GM12878 (cell line): ENCODE data around the gene RPP40. TPM values are rescaled to one million over a fixed set of nuclear protein-coding genes. Genes with fewer than 3 reads are reported as not detected.

ENCODE experiments used
- ATAC-seq: fragments of 200-7000 bp; cut with Tn5 transposase; 3 replicates; pipeline ENCODE4 v1.9.1; 2020; ENCODE audit warnings: mild to moderate bottlenecking, moderate library complexity
- BruUV-seq: library from RNA; stranded (reverse); fragments of 400-500 nt; replicated peaks from 2 replicates; lab custom pipeline; 2021; lab: Mats Ljungman, UMichigan
- CTCF ChIA-PET: fragments of 300-600 bp; sonication (Branson Sonifier 250); formaldehyde crosslinking; extraction: SDS; loops from one replicate; lab custom pipeline; 2021; ENCODE audit warnings: inconsistent platforms; lab: Yijun Ruan, JAX
- POLR2A ChIA-PET: fragments of 350-600 bp; formaldehyde crosslinking; extraction: SDS; loops from one replicate; lab custom pipeline; 2021; ENCODE audit warnings: inconsistent platforms; lab: Charles Lee
- RAD21 ChIA-PET: fragments of 300-600 bp; sonication (Branson Sonifier 250); formaldehyde crosslinking; loops from one replicate; lab custom pipeline; 2023; ENCODE audit warnings: antibody characterized with exemption; ENCODE audit not compliant: unreplicated experiment; lab: Charles Lee
- SMC1A ChIA-PET: fragments of 300-600 bp; sonication (Branson Sonifier 250); formaldehyde crosslinking; loops from one replicate; lab custom pipeline; 2023; ENCODE audit not compliant: unreplicated experiment, uncharacterized antibody; lab: Charles Lee
- DNase-seq: peaks from one replicate; pipeline ENCODE4 v3.0.0-alpha.2; 2011; ENCODE audit warnings: low read depth, low spot score
- FAIRE-seq: peaks from 3 replicates; lab custom pipeline; 2011; peaks lifted over from hg19 to GRCh38; lab: Jason Lieb, UNC
- H2AFZ ChIP-seq: 2 replicates; pipeline ENCODE4 v1.6.0; 2011; ENCODE audit warnings: low read depth, low read length, control low read depth; ENCODE audit not compliant: control insufficient read depth
- H3K27ac ChIP-seq: 2 replicates; pipeline ENCODE4 v1.5.1; 2011; ENCODE audit warnings: control low read depth; ENCODE audit not compliant: control insufficient read depth, insufficient read depth
- H3K27me3 ChIP-seq, 2 experiments: replicated peaks in 1 of 2; 2 replicates each; pipeline versions ENCODE4 v1.6.0 to v1.6.1; 2011; ENCODE audit warnings: low read length in 1 of 2; ENCODE audit not compliant: control insufficient read depth in 2 of 2, insufficient read depth in 2 of 2
- H3K36me3 ChIP-seq, 2 experiments: 2 replicates each; pipeline ENCODE4 v1.5.1; 2011; ENCODE audit warnings: low read length in 1 of 2; ENCODE audit not compliant: control insufficient read depth in 2 of 2, insufficient read depth in 2 of 2
- H3K4me1 ChIP-seq: 2 replicates; pipeline ENCODE4 v1.6.1; 2011; ENCODE audit warnings: mild to moderate bottlenecking, low read length, moderate library complexity, mixed read lengths; ENCODE audit not compliant: control insufficient read depth, insufficient read depth
- H3K4me2 ChIP-seq: 2 replicates; pipeline ENCODE4 v1.6.0; 2011; ENCODE audit warnings: control low read depth; ENCODE audit not compliant: control insufficient read depth, insufficient read depth
- H3K4me3 ChIP-seq: fragments of 200-600 bp; sonication (generic); 2 replicates; pipeline ENCODE4 v1.5.1; 2016
- H3K79me2 ChIP-seq: 2 replicates; pipeline ENCODE4 v1.6.0; 2011; ENCODE audit warnings: low read length; ENCODE audit not compliant: control insufficient read depth, insufficient read depth
- H3K9ac ChIP-seq: 2 replicates; pipeline ENCODE4 v1.8.0; 2011; ENCODE audit warnings: low read length, control low read depth, mixed read lengths; ENCODE audit not compliant: control insufficient read depth, insufficient read depth
- H3K9me3 ChIP-seq: replicated peaks from 3 replicates; pipeline ENCODE4 v1.5.1; 2011; ENCODE audit warnings: mild to moderate bottlenecking, low read length; ENCODE audit not compliant: control insufficient read depth, insufficient read depth
- H4K20me1 ChIP-seq: 2 replicates; pipeline ENCODE4 v1.6.0; 2011; ENCODE audit not compliant: control insufficient read depth, insufficient read depth
- BACH1 ChIP-seq: fragments of 450-650 bp; IDR thresholded peaks from 2 replicates; pipeline ENCODE4 v1.6.1; 2017; ENCODE audit warnings: mild to moderate bottlenecking, borderline replicate concordance
- BCL11A ChIP-seq: IDR thresholded peaks from 2 replicates; pipeline ENCODE4 v1.6.1; 2011; ENCODE audit warnings: low read depth, low read length
- CBFB ChIP-seq: IDR thresholded peaks from 2 replicates; pipeline ENCODE4 v1.6.1; 2016; ENCODE audit warnings: antibody characterized with exemption, low read depth
- CTCF ChIP-seq, 3 experiments: IDR thresholded peaks in 2 of 3; conservative IDR thresholded peaks in 1 of 3; 2 replicates each; pipeline ENCODE4 v1.5.1; 2011; ENCODE audit warnings: low read depth in 3 of 3, low read length in 3 of 3, mild to moderate bottlenecking in 3 of 3, control low read depth in 2 of 3, moderate library complexity in 2 of 3, inconsistent platforms in 1 of 3, mixed read lengths in 1 of 3; ENCODE audit not compliant: control insufficient read depth in 2 of 3, insufficient read depth in 1 of 3; ENCODE audit errors: extremely low read depth in 1 of 3
- MTA2 ChIP-seq: fragments of 450-650 bp; IDR thresholded peaks from 2 replicates; pipeline ENCODE4 v1.6.1; 2016; ENCODE audit warnings: low read depth, mild to moderate bottlenecking, moderate library complexity
- NFIC ChIP-seq: IDR thresholded peaks from 2 replicates; pipeline ENCODE4 v1.6.1; 2012; ENCODE audit warnings: low read depth, mild to moderate bottlenecking, inconsistent platforms, low read length, moderate library complexity
- NR2C2 ChIP-seq: IDR thresholded peaks from 2 replicates; pipeline ENCODE4 v1.6.1; 2011; ENCODE audit warnings: borderline replicate concordance, low read depth; ENCODE audit not compliant: control insufficient read depth, insufficient read length
- POLR2A ChIP-seq: IDR thresholded peaks from 2 replicates; pipeline ENCODE4 v1.6.1; 2011; ENCODE audit warnings: low read depth, mild to moderate bottlenecking, low read length
- POLR2AphosphoS2 ChIP-seq: IDR thresholded peaks from 2 replicates; pipeline ENCODE4 v1.6.1; 2011; ENCODE audit warnings: low read depth, mild to moderate bottlenecking, low read length, improper control_type of control experiment, moderate library complexity
- PRDM15 ChIP-seq: fragments of 450-650 bp; formaldehyde crosslinking; IDR thresholded peaks from 2 replicates; pipeline ENCODE4 v1.4.0; 2020; ENCODE audit warnings: mild to moderate bottlenecking, moderate library complexity
- SIN3A ChIP-seq: IDR thresholded peaks from 2 replicates; pipeline ENCODE4 v1.6.1; 2012; ENCODE audit warnings: low read depth, low read length, improper control_type of control experiment
- SREBF2 ChIP-seq: IDR thresholded peaks from 2 replicates; pipeline ENCODE4 v1.6.1; 2012; ENCODE audit warnings: mild to moderate bottlenecking, low read length
- WGBS: methylation state at CpG from one replicate; pipeline ENCODE4 v1.1.6; 2016; ENCODE audit warnings: low lambda C conversion rate; ENCODE audit not compliant: insufficient replicate concordance, insufficient coverage; ENCODE audit errors: missing lambda C conversion rate; 5-methylcytosine and 5-hydroxymethylcytosine counted together
- in situ Hi-C: fragments of 300-500 bp; cut with MboI; formaldehyde crosslinking; loops from 9 replicates; pipeline ENCODE4 v1.14.3; 2018; ENCODE audit warnings: mixed read lengths
- intact Hi-C: fragments of 100-400 bp; cut with micrococcal nuclease; formaldehyde crosslinking; loops from one replicate; pipeline ENCODE4 v1.14.2; 2022; ENCODE audit not compliant: unreplicated experiment
- polyA plus RNA-seq, 11 experiments: library from polyadenylated mRNA; depleted of rRNA in 4 of 11; unstranded in 6 of 11; stranded (reverse) in 5 of 11; fragments of >200 nt; fragmentation: Nextera tagmentation in 4 of 11; fragmentation: Illumina TruSeq in 1 of 11; extraction: Ambion mirVana in 4 of 11; extraction: Trizol in 1 of 11; gene quantifications; 1 replicate in 1 of 11; 2 replicates in 10 of 11; pipeline versions ENCODE4 v1.2.1 to v1.2.3, GENCODE V29; 2011 to 2016; ENCODE audit warnings: inconsistent platforms in 2 of 11, missing spikeins in 2 of 11, low read depth in 1 of 11
- total RNA-seq, 4 experiments: library from RNA; depleted of rRNA in 3 of 4; stranded (reverse); fragments of >200 nt in 3 of 4; fragmentation: Illumina TruSeq in 1 of 4; extraction: Trizol in 1 of 4; gene quantifications; 2 replicates each; pipeline versions ENCODE4 v1.2.1 to v1.2.3, GENCODE V29; 2013 to 2021

The RPP40 gene
- total and polyA plus RNA-seq, 10 of the 15 experiments (the other 5 are each of a cell fraction or from before 2014, with no cell fraction given): 5.6 to 46.3 (median 21.7) TPM

GRCh38 chr6:4950836-4951533, 52.9 kb downstream of the RPP40 start:
- intact Hi-C loops: no loop called here

More at GRCh38 chr6:4950836-4951533, 52.9 kb downstream of the RPP40 start:
- BruUV-seq: no TSS peak
- Histone ChIP-seq H3K4me1 (no peaks in the 10 kb centered on the region), H3K9me3 (no peaks in the 10 kb centered on the region), H4K20me1 (no peaks in the 10 kb centered on the region; the same call in 1 of the 2 replicates), H3K4me3 (no peak overlapping the region), H2AFZ (no peak overlapping the region), H3K9ac (no peak overlapping the region), H3K27ac (no peak overlapping the region), H3K36me3 (peaks cover 16 to 32% of the 10 kb centered on the region in 2 experiments), H3K79me2 (no peaks in the 10 kb centered on the region), H3K27me3 (no peaks in the 10 kb centered on the region), H3K4me2 (no peak overlapping the region)
- ATAC-seq: no peak
- DNase-seq: no peak
- RAD21 ChIA-PET: no interaction called here
- 91% methylated on average over 13 of the region's 14 CpGs for WGBS
- in situ Hi-C loops: no loop called here
- SMC1A ChIA-PET: interaction anchor here (1.3 kb wide), 1 partner anchor 9 kb away, joined by 4 read pairs; no protein-coding TSS in a partner anchor
- no peak for FAIRE-seq
- no peak for TF ChIP-seq NR2C2
- TF ChIP-seq BACH1: no peak
- TF ChIP-seq BCL11A: no peak
- no peak for TF ChIP-seq POLR2A
- TF ChIP-seq MTA2: no peak
- no peak for TF ChIP-seq CTCF (IDR thresholded peaks at IDR 0.05 in 2 of 3, conservative IDR thresholded peaks at IDR 0.05 in 1 of 3; ENCODE audit: control insufficient read depth in 2 of 3, extremely low read depth in 1 of 3, insufficient read depth in 1 of 3, low read depth in 3 of 3, low read length in 3 of 3)
- TF ChIP-seq CBFB: no peak
- TF ChIP-seq POLR2AphosphoS2: no peak
- TF ChIP-seq SIN3A: no peak
- no peak for TF ChIP-seq SREBF2
- no peak for TF ChIP-seq NFIC
- TF ChIP-seq PRDM15 (CRISPR knock-in tag): no peak
- CTCF ChIA-PET: no interaction called here
- POLR2A ChIA-PET: interaction anchor here (0.6 kb wide), 1 partner anchor 12 kb away, joined by 3 read pairs; no protein-coding TSS in a partner anchor
